Renal cortical epithelial cell (primary cell): ENCODE data around the gene CCDC89. TPM values are rescaled to one million over a fixed set of nuclear protein-coding genes. Genes with fewer than 3 reads are reported as not detected.

Experiments
- DNase-seq: peaks from one replicate; pipeline ENCODE4 v3.0.0-alpha.2; 2011; ENCODE audit warnings: low read depth
- total RNA-seq: library from RNA; depleted of rRNA; stranded (reverse); fragments of >200 nt; gene quantifications from 2 replicates; pipeline ENCODE4 v1.2.3, GENCODE V29; 2014

Gene CCDC89
- total RNA-seq, 1 donor from 2014 or later = 5.8 TPM

- DNase-seq = no peak
Observed at GRCh38 chr11:85652786-85653447, 33.1 kb downstream of the CCDC89 start.

GRCh38 chr11:85651118-85651517, 34.9 kb downstream of the CCDC89 start:
- DNase-seq = no peak

GRCh38 chr11:85647604-85648299, 38.2 kb downstream of the CCDC89 start, which contains the start of gene TMEM126A:
TSS of gene TMEM126A (plus strand) at chr11:85647967. CDS start at chr11:85650256, 2,289 bp downstream.
- peak; percentile 74 for DNase-seq

DNA sequence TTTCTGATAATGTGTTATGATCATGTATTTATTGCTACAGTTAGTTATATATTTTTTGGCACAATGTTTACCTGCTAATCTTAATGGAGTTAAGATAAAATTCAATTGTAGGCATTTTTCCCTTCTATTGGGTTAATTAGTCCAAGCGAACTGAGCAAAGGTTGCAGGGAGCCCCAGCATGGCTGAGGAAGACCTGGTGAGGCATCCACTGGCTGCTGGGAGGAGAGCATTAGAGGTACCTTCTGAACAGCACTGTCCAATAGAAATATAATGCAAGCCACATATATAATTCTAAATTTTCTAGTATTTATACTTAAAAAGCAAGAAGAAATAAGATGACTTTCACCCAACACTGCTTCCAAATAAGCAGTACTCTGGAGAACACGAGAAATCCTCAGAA, 38.9 kb downstream of the CCDC89 start:
- no peak for DNase-seq

DNA sequence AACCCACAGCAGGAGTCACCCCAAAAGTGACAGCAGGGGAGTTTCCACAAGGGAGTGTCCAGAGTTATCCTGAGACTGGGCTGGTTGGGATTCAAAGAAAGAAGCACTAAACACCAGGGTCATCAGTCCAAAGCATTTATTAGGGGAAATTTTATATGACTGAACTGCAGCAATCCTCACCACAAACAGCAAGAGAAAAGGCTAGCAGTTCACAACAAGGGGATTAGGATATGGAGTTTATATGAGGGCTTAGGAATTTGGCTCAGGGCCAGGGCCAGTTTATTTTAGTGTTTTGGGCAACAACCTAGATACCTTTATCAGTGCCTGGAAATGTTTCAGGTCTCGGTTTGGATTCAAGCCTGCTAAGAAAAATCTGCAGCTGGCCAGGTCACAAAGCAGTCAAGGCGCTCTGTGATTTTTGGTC, 42.8 kb downstream of the CCDC89 start:
- DNase-seq = no peak

- no peak for DNase-seq
Observed at GRCh38 chr11:85634747-85635146, 51.2 kb downstream of the CCDC89 start.

Other genes with a start within 250 kb of the CCDC89 start
- 0.85 TPM in 1 of 2 replicates, not detected in the other for gene DLG2, start 58.9 kb downstream of the CCDC89 start, total RNA-seq
- 61.3 and 79.5 TPM in 2 replicates for gene TMEM126B, start 57.6 kb downstream of the CCDC89 start, total RNA-seq
- 15.9 and 44.8 TPM in 2 replicates for gene TMEM126A, start 38.2 kb downstream of the CCDC89 start, total RNA-seq
- 21.2 and 36.7 TPM in 2 replicates for gene CREBZF, start 21.1 kb downstream of the CCDC89 start, total RNA-seq
- 133 and 343 TPM in 2 replicates for gene SYTL2, start 124.9 kb upstream of the CCDC89 start, total RNA-seq
- gene CCDC83, start 169.2 kb upstream of the CCDC89 start, total RNA-seq = not detected in 2 replicates